CD4-positive, alpha-beta T cell (primary cell): ENCODE data around the gene B2M. TPM values are rescaled to one million over a fixed set of nuclear protein-coding genes. Genes with fewer than 3 reads are reported as not detected.

Source experiments
- ATAC-seq: fragments of 200-7000 bp; cut with Tn5 transposase; one replicate; pipeline ENCODE4 v1.10.0; 2022; ENCODE audit warnings: mild to moderate bottlenecking; ENCODE audit not compliant: poor library complexity
- CTCF ChIA-PET: fragments of 350-600 bp; sonication (Branson Sonifier 250); formaldehyde crosslinking; loops from one replicate; lab custom pipeline; 2021; ENCODE audit warnings: antibody characterized with exemption, inconsistent platforms; lab: Charles Lee
- POLR2A ChIA-PET: fragments of 350-600 bp; sonication (Branson Sonifier 250); formaldehyde crosslinking; loops from one replicate; lab custom pipeline; 2021; ENCODE audit warnings: antibody characterized with exemption, inconsistent platforms; lab: Charles Lee
- DNase-seq, 14 experiments: peaks; one replicate each; pipeline ENCODE4 v3.0.0-alpha.2; 2013 to 2020; ENCODE audit warnings: mixed read lengths in 2 of 14
- H3K27ac ChIP-seq, 2 donors: one replicate each; pipeline versions ENCODE4 v1.5.1 to v1.7.0; 2013; ENCODE audit warnings: low read length in 2 of 2, low read depth in 1 of 2, mild to moderate bottlenecking in 1 of 2
- H3K27me3 ChIP-seq, 2 experiments: 1 replicate in 1 of 2; 2 replicates in 1 of 2; pipeline versions ENCODE4 v1.6.1 to v1.7.0; 2013; ENCODE audit warnings: low read length in 2 of 2, control low read depth in 1 of 2, mild to moderate bottlenecking in 1 of 2, moderate library complexity in 1 of 2; ENCODE audit not compliant: insufficient read depth in 2 of 2, control insufficient read depth in 1 of 2
- H3K36me3 ChIP-seq: one replicate; pipeline ENCODE4 v1.6.1; 2013; ENCODE audit warnings: low read length, control low read depth; ENCODE audit not compliant: insufficient read depth
- H3K4me1 ChIP-seq: one replicate; pipeline ENCODE4 v1.6.1; 2013; ENCODE audit warnings: low read length, control low read depth; ENCODE audit not compliant: insufficient read depth
- H3K4me3 ChIP-seq: one replicate; pipeline ENCODE4 v1.5.1; 2013; ENCODE audit warnings: mild to moderate bottlenecking, low read length, moderate library complexity
- H3K9me3 ChIP-seq, 2 experiments: 1 replicate in 1 of 2; 2 replicates in 1 of 2; pipeline versions ENCODE4 v1.6.1 to v1.7.0; 2013; ENCODE audit warnings: low read length in 2 of 2, mild to moderate bottlenecking in 2 of 2, control low read depth in 1 of 2, moderate library complexity in 1 of 2; ENCODE audit not compliant: control insufficient read depth in 1 of 2, insufficient read depth in 1 of 2
- H3K27ac Mint-ChIP-seq: one replicate; pipeline ENCODE4 v1.8.0; 2020; ENCODE audit warnings: mixed read lengths
- H3K27me3 Mint-ChIP-seq: one replicate; pipeline ENCODE4 v1.8.0; 2021; ENCODE audit warnings: mixed read lengths
- H3K36me3 Mint-ChIP-seq: one replicate; pipeline ENCODE4 v1.8.0; 2021; ENCODE audit warnings: low read depth, mixed read lengths
- H3K4me1 Mint-ChIP-seq: one replicate; pipeline ENCODE4 v1.8.0; 2021; ENCODE audit warnings: low read depth, mixed read lengths
- H3K4me3 Mint-ChIP-seq: one replicate; pipeline ENCODE4 v1.8.0; 2020; ENCODE audit warnings: mild to moderate bottlenecking, mixed read lengths
- H3K9me3 Mint-ChIP-seq: one replicate; pipeline ENCODE4 v1.8.0; 2020; ENCODE audit warnings: mixed read lengths
- intact Hi-C, 2 experiments: fragments of 100-400 bp; cut with DNase I in 1 of 2; cut with micrococcal nuclease in 1 of 2; formaldehyde crosslinking; loops; one replicate each; pipeline versions ENCODE4 v1.15.1 to v1.9.0; 2023 to 2025; cut with DNase I, micrococcal nuclease
- total RNA-seq, 174 experiments: library from RNA in 2 of 174; stranded (reverse) in 2 of 174; gene quantifications; one replicate each; pipeline ENCODE4 v1.2.3 and lab custom pipeline; 2021 to 2026
- TF ChIP-seq, protein P1 (sequence below): fragments of 200-600 bp; IDR thresholded peaks from one replicate; pipeline ENCODE4 v1.8.0; 2022; ENCODE audit warnings: antibody characterized with exemption, mild to moderate bottlenecking

B2M gene
- total RNA-seq, 2 experiments from 2014 or later, result 4,357 to 4,503 TPM

- intact Hi-C loops, result no loop called here
- no peak overlapping the region for H3K4me3 ChIP-seq
- POLR2A ChIA-PET, result no interaction called here
- ATAC-seq, result no peak
- TF ChIP-seq, protein P1, sequence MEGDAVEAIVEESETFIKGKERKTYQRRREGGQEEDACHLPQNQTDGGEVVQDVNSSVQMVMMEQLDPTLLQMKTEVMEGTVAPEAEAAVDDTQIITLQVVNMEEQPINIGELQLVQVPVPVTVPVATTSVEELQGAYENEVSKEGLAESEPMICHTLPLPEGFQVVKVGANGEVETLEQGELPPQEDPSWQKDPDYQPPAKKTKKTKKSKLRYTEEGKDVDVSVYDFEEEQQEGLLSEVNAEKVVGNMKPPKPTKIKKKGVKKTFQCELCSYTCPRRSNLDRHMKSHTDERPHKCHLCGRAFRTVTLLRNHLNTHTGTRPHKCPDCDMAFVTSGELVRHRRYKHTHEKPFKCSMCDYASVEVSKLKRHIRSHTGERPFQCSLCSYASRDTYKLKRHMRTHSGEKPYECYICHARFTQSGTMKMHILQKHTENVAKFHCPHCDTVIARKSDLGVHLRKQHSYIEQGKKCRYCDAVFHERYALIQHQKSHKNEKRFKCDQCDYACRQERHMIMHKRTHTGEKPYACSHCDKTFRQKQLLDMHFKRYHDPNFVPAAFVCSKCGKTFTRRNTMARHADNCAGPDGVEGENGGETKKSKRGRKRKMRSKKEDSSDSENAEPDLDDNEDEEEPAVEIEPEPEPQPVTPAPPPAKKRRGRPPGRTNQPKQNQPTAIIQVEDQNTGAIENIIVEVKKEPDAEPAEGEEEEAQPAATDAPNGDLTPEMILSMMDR, result no peak
- DNase-seq, result no peak
- peaks cover 7% of the 10 kb centered on the region for H3K36me3 ChIP-seq
- Mint-ChIP-seq H3K4me3 (no peak overlapping the region), H3K9me3 (no peaks in the 10 kb centered on the region), H3K27me3 (no peaks in the 10 kb centered on the region), H3K36me3 (no peaks in the 10 kb centered on the region), H3K27ac (no peak overlapping the region), H3K4me1 (no peaks in the 10 kb centered on the region)
- H3K27ac ChIP-seq, result no peak overlapping the region
- H3K27me3 ChIP-seq, result no peaks in the 10 kb centered on the region
- no peaks in the 10 kb centered on the region for H3K9me3 ChIP-seq
- CTCF ChIA-PET, result no interaction called here
- no peaks in the 10 kb centered on the region for H3K4me1 ChIP-seq
These were observed 51.9 kb downstream of the B2M start for GRCh38 chr15:44763187-44763586.

GRCh38 chr15:44763848-44764247, 52.5 kb downstream of the B2M start:
- Mint-ChIP-seq H3K9me3 (no peaks in the 10 kb centered on the region), H3K4me3 (no peak overlapping the region), H3K4me1 (no peaks in the 10 kb centered on the region), H3K27me3 (no peaks in the 10 kb centered on the region), H3K36me3 (no peaks in the 10 kb centered on the region), H3K27ac (no peak overlapping the region)
- Histone ChIP-seq H3K4me3 (no peak overlapping the region), H3K36me3 (peaks cover 7% of the 10 kb centered on the region), H3K27ac (no peak overlapping the region), H3K27me3 (no peaks in the 10 kb centered on the region), H3K4me1 (no peaks in the 10 kb centered on the region), H3K9me3 (no peaks in the 10 kb centered on the region)
- DNase-seq (no peak), ATAC-seq (no peak)
- ChIA-PET CTCF (no interaction called here), POLR2A (interaction anchor here (1.2 kb wide), 1 partner anchor 52 kb away, joined by 4 read pairs; the partner anchor contains the start of genes B2M and PATL2)
- intact Hi-C loops, result no loop called here
- TF ChIP-seq, protein P1, result no peak

GRCh38 chr15:44765036-44765435, 53.7 kb downstream of the B2M start:
- no peaks in the 10 kb centered on the region for H3K4me1 ChIP-seq
- H3K36me3 Mint-ChIP-seq, result no peaks in the 10 kb centered on the region
- no peaks in the 10 kb centered on the region for H3K27me3 ChIP-seq
- ATAC-seq, result no peak
- H3K9me3 Mint-ChIP-seq, result peaks cover under 1% of the 10 kb centered on the region
- POLR2A ChIA-PET, result interaction anchor here (1.0 to 1.2 kb wide), 2 partner anchors 44 to 54 kb away, joined by 3 to 4 read pairs; partner anchors contain the start of genes B2M and PATL2
- no peaks in the 10 kb centered on the region for H3K4me1 Mint-ChIP-seq
- H3K36me3 ChIP-seq, result peaks cover 7% of the 10 kb centered on the region
- no peak overlapping the region for H3K27ac ChIP-seq
- DNase-seq, result no peak
- TF ChIP-seq, protein P1, result no peak
- CTCF ChIA-PET, result no interaction called here
- intact Hi-C loops, result no loop called here
- no peak overlapping the region for H3K4me3 Mint-ChIP-seq
- no peak overlapping the region for H3K27ac Mint-ChIP-seq
- H3K9me3 ChIP-seq, result no peaks in the 10 kb centered on the region
- no peaks in the 10 kb centered on the region for H3K27me3 Mint-ChIP-seq
- H3K4me3 ChIP-seq, result no peak overlapping the region

Other genes starting within 250 kb of the B2M start
- 10 to 100 TPM; 67.6 to 69.2 TPM for gene EIF3J, start 174.4 kb upstream of the B2M start, total RNA-seq
- 10 to 100 TPM; 49.9 to 51.3 TPM for gene SPG11, start 47.9 kb upstream of the B2M start, total RNA-seq
- 10 to 100 TPM; 17.4 to 21.9 TPM for gene PATL2, start 194 bp upstream of the B2M start, total RNA-seq
- gene TRIM69, start 25.0 kb downstream of the B2M start, total RNA-seq, result 1 to 10 TPM; 6.2 to 9.8 TPM
- not detected for gene TERB2, start 245.2 kb downstream of the B2M start, total RNA-seq